HK-2 (cell line): ENCODE measurements around the gene GMDS.

Experiments
- DNase-seq: peaks from one replicate; pipeline ENCODE4 v3.0.0-alpha.2; 2018; ENCODE audit not compliant: unreplicated experiment

Gene GMDS

DNA sequence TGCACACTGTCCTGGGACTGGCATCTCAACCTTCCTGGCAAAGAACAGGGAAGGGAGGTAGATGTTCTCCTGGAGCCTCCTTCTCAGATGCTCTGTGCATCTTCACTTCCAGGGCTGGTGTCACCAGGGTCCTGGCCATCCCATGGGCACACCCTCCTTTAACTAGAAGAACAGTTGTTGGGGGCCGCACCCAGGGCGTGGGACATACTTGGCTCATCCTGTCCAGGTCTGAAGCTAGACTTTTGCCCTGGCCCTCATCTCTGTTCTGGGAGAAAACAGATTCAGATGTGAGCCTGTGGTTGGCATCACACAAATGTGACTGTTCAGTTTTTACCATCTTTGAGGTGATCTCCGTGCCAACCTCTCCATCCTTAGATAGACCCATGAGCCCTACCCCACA is 594.0 kb downstream of the GMDS start:
- DNase-seq, result no peak

DNA sequence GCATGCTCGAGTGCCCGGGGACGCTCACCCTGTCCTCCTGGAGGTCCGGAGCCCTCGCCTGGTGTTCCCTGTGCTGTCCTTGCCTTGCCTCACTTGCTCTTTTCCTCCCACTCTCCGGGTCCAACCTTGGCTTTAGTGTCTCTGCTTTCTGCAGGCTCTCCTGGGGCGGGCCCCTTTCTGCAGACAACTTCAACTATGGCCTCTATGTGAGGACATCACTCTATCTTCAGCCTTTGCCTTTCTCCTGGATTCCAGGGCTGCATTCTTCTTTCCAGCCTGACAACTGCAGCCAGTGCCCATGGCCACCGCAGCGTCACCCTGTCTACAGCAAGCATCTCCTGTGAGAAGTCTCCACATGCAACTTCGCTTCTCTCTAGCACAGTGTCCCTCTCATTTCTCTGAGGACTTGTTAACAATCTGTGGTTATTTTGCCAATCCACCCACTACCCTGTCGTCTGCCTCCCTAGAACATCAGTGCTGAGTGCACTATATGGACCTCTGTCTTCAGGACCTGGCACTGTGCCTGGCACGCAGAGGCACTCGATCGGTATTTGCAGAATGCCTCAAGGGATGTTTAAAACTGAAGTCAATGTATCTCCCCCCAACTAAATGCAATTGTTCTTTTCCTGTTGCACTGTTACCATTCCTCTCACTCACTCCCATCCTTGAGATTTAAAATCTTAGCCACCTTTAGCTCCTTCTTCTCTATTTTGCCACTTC is 599.8 kb downstream of the GMDS start:
- no peak for DNase-seq

DNA sequence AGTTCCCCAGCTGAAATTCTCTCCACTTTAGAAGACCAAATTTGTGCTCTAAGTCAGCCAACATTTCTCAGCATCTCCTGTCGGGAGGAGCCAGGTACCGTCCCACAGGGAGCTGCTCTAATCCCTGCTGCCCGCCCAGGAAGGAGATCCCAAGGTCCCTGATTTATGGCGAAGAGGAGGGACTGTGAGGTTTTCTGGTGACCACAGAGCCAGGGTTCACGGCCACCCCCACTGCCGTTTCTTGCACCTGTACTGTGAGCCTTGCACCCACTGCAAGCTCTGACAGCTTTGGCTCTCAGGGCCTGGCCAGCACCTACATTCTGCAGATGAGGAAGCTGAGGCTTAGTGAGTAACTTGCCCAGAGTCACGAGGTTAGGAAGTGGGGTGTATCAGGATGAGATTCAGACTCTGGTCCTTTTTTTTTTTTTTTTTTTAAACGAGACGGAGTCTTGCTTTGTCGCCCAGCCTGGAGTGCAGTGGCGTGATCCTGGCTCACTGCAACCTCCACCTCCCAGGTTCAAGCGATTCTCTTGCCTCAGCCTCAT is 600.8 kb downstream of the GMDS start:
- no peak for DNase-seq

DNA sequence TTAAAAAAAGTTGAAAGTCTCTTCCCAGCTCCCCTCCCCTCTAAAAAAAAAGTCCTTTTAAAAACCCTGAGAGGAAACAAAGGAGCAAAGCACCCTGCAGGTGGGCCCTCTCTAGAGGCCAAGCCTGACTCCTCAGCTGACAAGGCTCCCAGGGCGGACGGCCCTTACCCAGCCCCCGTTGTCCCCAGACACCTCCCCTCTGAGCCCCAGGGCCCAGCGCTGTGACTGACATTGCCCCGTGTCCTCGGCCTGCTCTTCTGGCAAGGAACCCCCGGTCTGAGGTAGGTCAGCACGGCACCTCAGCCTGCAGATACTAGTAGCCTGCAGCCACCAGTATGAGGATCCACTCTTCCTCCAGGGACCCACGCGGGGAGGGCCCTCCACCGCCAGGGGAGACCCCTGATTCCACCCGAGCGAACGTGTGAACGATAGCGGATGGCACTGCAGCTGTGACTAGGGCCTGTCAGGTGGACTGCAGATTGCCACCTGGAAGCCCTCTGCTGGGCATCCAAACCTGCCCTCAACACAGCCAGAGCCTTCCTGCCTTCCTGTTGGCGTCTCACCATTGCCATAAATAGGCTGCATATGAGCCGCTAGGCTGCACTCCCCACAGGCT is 601.5 kb downstream of the GMDS start:
- DNase-seq, result no peak

DNA sequence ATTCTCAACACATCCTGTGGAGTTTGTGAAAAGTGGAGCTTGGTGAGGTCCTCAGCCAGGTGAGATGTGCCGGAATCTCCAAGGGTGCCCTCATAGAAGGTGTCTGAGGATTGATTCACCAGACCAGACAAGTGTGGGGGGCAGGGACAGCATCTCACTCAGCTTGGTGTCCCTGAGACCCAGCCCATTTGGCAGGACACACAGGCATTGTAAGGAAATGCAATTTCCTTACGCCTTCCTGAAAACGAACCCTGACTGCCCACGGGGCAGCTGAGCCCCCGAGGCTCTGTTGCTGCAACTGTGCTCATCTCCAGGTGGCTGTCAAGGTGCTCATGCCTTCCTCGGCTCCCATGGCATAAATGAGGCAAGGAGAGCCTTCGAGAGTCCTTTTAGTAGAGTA is 602.3 kb downstream of the GMDS start:
- no peak for DNase-seq

DNA sequence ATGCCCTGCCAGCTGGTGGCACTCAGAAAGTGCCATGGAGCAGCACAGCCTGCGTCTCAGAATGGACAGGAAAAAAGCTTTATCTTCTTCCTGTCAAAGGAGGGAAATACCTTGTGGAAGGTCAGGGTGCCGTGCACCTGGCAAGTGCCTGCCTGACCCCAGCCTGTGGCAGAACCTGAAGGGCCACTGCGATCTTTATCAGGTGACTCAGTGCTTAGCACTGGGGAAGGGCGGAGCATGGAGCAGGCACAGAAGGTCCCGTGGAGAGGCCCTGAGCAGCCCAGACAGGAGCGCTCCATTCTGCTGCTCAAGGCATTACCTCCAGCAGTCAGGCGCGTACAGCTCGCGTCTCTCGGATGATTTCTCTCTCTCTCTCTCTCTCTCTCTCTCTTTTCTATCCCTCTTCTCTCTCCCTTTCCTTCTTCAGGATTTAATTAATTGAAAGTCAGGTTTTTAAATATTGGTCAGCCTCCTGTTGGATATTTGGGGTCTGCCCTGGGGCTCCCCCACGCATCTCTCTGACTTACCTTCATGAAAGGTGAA is 604.0 kb downstream of the GMDS start:
- no peak for DNase-seq

DNA sequence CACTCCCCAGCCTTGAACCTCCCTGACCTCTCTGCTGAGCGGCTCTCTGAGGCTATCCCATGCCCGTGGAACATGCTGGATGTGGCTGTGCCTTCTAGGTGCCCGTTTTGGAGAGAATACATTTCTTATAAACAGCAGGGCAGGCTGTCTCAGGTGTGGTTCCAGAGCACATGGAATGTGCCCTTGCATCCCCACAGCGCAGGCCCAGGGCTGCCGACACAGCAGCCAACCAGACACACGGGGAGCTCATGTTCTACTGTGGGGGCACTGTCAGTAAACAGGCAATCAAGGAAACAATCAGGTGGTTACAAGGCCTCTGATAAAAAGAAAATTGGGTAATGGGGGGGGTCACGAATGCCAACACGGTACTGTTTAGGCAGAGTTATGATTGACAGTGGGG is 604.9 kb downstream of the GMDS start:
- DNase-seq, result no peak

DNA sequence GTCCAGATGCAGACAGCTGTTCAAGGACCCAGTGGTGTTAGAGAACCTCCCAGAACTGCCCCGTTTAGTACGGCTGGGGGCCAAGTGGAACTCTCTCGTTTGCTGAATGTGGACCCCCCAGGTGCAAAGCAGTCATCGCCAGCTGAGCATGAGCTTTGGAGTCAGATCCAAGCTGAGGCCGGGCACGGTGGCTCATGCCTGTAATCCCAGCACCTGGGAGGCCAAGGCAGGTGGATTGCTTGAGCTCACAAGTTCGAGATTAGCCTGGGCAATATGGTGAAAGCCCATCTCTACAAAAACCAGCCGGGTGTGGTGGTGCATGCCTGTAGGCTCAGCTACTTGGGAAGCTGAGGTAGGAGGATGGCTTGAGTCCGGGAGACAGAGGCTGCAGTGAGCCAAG is 606.0 kb downstream of the GMDS start:
- DNase-seq, result no peak

DNA sequence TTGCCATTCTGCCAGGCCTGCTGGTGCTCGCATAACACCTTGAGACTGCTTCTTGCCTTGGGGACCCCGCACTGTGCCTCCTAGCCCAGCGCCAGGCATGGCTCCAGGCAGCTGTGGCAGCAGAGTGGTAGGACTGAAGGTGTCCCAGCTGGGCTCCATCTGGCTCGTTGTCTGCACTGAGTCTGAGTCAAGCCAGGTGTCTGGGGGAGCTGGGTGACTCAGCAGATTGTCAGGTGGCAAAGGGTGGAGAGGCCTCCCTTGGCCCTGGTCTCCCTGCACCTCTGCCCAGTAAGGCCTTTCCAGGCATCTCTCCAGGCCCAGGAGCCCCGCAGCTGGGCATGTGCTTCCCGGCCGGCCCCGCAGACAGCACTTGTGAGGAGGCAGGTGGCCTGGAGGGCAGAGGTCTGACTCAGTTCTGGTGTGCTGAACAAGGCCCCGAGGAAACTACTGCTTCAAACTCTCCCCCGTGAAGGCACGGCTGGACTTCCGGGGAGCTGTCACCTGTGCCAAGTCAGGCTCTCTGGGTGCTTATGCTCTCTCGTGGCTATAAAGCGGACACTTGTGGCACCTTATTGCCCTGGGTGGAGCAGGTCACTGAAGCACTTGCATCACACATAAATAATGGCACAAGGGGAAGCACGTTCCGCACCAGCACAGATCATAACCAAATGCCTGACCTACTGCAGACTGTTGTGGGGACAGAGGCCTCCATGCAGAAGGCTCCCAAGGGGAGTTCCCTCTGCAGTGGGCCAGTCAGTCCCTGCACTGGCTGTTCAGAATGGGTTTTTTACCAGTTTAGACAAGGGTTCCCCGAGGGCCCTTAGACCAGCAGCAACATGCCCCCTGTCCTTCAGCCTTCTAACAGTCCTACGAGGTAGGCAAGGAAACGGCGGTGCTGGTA is 608.2 kb downstream of the GMDS start:
- peak; percentile 49 for DNase-seq

DNA sequence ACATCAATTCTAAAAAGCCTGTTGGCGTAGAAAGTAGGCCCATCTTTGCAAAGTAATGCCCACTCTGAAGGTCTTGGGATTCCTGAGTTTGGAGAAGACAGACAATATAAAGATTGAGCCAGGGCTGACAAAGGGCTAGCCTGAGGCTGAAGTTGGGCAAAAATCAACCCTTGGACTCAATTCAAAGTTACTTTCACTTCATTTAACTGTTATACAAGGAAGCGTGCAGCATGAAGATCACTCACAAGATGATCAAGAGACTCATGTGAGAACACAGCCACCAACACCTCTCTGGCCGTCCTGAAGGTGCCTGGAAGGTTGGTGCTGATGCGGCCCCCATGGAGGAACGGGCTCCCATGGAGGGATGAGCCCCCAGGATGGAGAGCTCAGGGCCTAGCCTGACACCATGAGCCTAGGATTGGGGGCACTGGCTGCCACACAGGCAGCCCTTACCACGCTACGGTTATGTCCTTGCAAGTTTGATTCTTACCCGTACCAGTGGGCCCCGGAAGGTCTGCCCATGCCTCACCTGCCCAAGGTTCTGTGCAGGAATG is 609.1 kb downstream of the GMDS start:
- DNase-seq, result no peak

DNA sequence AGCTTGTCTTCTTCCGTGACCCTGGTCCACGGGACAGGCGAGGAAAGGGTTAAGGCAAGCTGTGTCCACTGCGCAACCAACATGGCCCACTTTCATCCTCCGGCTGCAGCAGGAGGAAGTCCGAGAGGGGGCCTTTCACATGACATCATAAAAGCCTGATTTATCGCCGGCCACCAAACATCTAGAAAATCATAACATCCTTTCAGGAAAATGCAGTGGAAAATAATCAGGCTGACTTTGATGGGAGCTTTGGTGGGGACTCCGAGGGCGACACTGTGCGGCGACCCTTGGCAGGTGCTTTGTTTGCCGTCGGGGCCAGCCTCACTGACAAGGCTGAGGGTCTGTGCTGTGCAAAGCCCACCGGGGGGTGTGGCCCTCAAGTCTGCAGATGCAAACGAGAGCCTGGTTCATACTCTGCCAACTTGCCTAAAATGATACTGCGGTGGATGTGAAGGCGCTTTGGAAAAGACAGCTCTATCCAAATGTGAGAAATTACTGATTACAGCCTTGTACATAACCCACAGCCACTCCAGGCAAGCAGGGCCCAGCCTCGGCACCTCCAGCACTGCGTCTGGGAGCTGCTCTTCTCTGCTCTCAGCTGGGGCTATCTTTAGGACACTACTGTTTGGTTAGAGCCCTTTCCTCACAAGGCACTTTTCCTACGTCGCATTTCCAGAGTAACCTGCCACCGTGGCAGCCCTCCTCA is 609.9 kb downstream of the GMDS start:
- DNase-seq, result no peak

DNA sequence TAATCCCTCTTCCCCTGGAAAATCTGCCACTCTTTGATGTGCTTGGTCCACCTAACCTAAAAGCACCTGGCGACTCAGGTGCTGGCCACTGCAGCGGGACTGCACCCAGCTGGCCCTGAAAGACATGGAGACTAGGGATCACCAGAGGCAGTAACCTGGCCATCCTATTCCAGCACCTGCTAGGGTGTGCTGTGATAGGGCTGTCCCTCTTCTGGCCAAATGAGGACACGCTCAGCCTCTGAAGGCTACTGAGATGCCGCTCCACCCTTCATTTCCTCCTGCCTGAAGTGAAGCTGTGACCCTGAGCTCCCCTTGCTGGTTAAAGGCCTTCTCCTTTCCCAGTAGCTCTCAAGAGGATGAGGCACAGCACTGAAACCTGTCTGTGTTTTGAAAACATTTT is 611.3 kb downstream of the GMDS start:
- no peak for DNase-seq

DNA sequence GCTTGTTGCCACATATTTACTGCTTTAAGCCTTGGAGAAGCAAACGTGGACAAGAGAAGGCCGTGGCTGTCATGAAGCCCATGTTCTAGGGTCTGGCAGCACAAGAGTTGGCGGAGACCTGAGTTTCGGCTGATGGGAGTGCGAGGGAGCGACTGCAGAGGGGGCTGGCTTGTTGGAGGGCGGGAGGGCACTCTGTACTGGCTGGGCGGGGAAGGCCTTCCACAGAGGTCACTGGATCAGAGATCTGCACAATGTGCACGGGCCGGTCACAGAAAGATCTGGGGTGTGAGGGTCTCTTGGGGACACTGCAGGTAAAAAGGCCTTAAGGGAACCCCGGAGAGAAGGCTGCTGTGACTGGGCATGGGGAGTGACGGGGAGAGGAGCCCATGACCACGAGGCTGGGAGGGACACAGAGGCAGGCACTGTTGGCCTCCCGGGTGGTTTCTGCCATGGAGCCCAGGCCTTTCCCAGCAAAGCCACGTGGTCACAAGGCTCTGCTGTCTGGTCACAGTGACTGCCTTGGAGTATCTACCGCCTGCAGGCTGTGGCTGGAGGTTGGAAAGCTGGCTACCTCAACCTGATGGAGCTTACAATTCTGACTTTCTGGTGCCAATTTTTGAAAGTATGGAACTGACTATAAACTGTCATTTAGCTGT is 611.9 kb downstream of the GMDS start:
- no peak for DNase-seq

DNA sequence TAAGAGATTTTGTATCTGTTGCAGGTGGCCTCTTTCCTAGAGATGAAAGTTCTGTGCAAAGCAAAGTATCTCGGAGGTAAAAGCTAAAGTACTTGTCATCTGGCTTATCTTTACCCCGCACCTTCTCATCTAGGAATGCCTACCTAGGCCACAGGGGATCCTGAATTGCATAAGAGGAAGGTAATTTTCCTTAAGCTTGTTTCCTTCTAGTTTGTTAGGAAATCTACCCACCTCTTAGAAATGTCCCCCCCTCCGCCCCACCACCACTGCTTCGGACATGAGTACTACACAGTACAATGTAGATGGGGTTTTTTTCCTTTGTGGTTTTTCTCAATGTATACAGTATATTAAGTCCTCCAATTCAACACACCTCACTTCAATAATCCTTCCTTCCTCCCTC is 614.2 kb downstream of the GMDS start:
- DNase-seq, result no peak

DNA sequence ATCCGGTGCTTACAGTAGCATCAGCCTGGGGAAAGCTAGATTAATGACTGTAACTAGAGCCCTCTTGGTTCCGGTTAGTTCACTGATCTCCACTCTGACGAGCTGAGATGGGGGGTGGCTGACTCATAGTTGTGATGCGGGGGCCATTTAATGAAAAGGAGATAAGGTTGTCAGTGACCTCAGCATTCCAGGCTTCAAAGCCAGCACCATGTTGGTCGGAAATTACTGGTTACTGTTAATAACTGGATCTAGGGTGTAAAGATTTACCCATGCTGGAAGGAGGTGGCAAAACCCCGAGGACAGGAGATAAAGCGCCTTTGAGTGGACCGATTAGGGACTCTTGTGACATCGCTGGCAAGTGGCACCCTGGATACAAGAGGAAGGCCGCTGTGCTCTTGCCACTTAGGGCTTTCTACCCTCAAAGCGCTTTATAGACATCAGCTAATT is 614.6 kb downstream of the GMDS start:
- DNase-seq, result peak; percentile 57

DNA sequence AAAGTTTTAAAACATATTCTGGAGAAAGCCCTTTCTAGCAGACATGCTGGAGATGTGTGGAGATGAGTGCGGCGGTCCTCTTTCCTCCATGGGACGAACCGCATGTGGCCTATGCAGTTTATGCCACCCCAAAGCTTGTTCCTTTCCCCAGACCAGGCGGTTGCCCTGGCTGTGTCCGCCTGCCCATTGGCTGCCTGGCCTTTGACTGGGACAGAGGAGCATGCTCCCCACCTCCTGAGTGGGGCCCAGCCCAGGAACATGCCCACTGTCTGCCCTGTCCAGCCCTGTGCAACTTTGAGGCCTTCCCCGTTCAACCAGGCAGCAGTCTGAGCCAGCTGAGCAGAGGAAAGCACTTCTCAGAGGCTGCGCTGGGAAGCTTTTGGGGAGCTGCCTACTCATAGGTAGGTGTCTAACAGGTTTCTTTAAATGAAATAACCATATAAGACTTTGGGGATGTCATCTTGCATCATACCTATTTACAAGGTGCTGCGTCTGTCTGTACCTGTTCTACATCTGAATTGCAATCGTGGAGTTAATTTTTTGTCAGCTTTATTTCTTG is 615.1 kb downstream of the GMDS start:
- no peak for DNase-seq

DNA sequence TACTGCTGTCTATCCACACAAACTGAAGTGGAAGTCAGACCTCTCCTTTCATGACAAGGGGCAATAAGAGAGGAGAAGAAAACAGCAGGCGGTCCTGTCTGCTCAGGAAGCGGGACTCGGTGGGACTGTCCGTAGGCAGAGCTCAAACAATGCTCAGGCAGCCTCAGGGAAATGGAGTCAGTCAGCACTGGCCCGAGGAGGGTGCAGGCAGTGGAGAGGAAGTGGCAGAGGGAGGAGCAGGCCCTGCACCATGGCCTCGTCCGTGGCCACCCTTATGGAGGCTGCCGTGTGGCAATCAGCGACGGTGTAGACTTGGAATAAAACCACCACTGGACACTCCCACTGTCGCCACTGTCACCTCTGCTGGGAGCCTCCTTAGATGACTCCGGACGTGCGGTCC is 616.1 kb downstream of the GMDS start:
- no peak for DNase-seq

DNA sequence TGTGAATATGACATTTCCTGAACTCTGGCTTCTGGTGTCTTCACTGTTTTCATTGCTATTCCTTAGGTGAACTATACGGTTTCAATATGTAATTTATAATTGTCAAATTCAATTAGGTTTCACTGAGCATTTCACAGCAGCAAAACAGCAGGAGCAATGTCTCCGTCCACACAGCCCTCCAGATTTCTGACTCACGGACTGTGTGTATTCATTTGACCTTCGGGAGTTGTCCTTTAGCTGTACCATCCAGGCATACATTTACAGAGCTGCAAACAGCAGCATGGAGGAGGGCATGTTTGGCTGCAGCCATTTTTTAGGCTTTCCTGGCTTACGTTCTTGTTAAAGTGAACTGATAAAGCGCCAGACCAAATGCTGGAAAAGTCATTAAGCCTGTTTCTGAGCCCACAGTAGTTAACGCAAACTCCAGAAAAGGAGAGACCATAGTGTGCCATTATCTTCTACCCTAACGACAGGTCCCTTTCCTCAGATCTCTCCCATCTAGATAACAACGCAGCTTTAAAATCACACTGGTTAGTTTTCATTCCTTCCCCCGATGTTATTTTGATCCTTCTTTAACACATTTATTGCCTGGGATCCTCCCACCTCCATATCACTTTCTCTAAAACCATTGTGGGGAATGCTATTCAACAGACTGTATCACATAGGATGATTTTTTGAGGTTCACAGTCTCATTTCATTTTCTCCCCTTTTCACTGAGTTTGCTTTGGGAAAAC is 617.4 kb downstream of the GMDS start:
- DNase-seq, result no peak

DNA sequence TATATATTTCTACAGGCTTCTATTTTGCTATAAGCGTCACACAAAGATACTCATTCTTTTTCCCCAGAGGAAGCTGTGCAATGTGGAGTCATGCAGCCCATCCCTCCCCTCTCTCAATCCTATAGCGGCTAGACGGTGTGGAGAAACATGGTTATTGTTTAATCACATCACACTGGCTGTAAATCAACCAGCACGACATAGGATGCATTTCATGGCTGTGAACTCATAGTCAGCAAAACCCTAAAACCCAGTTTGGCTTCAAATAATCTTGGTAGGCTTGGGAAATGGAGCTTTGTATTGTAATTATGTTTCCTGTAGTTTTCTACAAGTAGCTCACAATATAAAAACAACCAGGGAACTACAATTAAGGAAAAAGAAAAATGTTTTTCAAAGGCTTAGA is 618.9 kb downstream of the GMDS start:
- DNase-seq, result no peak
